ENCODE data around the gene CLDN14. TPM values are rescaled to one million over a fixed set of nuclear protein-coding genes. Genes with fewer than 3 reads are reported as not detected.

The CLDN14 gene
- total RNA-seq, 1 experiment from 2014 or later: not detected

- H2AK5ac ChIP-seq (ENCODE audit: insufficient read length, low read length): no peak overlapping the region
- H2BK20ac ChIP-seq (ENCODE audit: low read depth, low read length, poor library complexity, severe bottlenecking): no peak overlapping the region
- H4K8ac ChIP-seq (replicated peaks; ENCODE audit: insufficient read length, low read depth, low read length): no peak overlapping the region
- no peak overlapping the region for H3K4ac ChIP-seq (ENCODE audit: low read depth, low read length)
- H3K9ac ChIP-seq (ENCODE audit: extremely low read depth, insufficient read length, low read length): no peak overlapping the region
- no peaks in the 10 kb centered on the region for H4K20me1 ChIP-seq (ENCODE audit: control insufficient read depth, insufficient read depth, insufficient read length)
- H2BK12ac ChIP-seq (ENCODE audit: insufficient read length, low read depth, low read length): no peak overlapping the region
- Mint-ChIP-seq H3K27ac (no peak overlapping the region), H3K9me3 (no peaks in the 10 kb centered on the region; a peak in 2 of 5 replicates), H3K4me3 (no peak overlapping the region; a peak in 1 of 5 replicates), H3K4me1 (peaks cover 0 to 12% of the 10 kb centered on the region in 2 experiments; a peak in 2 of 4 replicates), H3K27me3 (ENCODE audit: low read depth) (peaks cover 7% of the 10 kb centered on the region), H3K36me3 (ENCODE audit: insufficient read depth in 1 of 3, low read depth in 3 of 3) (no peaks in the 10 kb centered on the region; a peak in 1 of 7 replicates)
- no peaks in the 10 kb centered on the region for H3K23me2 ChIP-seq (ENCODE audit: insufficient read length, low read depth, low read length, poor library complexity, severe bottlenecking)
- H3K56ac ChIP-seq (ENCODE audit: insufficient read length, low read depth, low read length): no peak overlapping the region
- H4K5ac ChIP-seq (ENCODE audit: insufficient read length, low read depth, low read length): no peak overlapping the region
- H3K27ac ChIP-seq (ENCODE audit: insufficient read length, low read depth, low read length): no peak overlapping the region
- H2BK5ac ChIP-seq (ENCODE audit: insufficient read length, low read length): no peak overlapping the region
- H3K4me1 ChIP-seq (ENCODE audit: insufficient read depth, low read length): no peaks in the 10 kb centered on the region
- H3K9me3 ChIP-seq (ENCODE audit: control insufficient read depth, low read depth, low read length): no peaks in the 10 kb centered on the region
- no peak overlapping the region for H2AFZ ChIP-seq (ENCODE audit: low read length)
- no peak overlapping the region for H3T11ph ChIP-seq (ENCODE audit: low read length)
- WGBS (ENCODE audit: extremely low coverage, insufficient read length, low lambda C conversion rate): no CpG with 5 or more reads among the region's 5 CpGs
- H2BK15ac ChIP-seq (ENCODE audit: low read depth, low read length): no peak overlapping the region
- no peaks in the 10 kb centered on the region for H3K27me3 ChIP-seq (ENCODE audit: insufficient read depth, low read length)
- no peaks in the 10 kb centered on the region for H3K79me1 ChIP-seq (ENCODE audit: insufficient read depth, low read depth, low read length, poor library complexity, severe bottlenecking)
- no peak overlapping the region for H3K23ac ChIP-seq (ENCODE audit: insufficient read length, low read depth, low read length)
- no peak overlapping the region for H4K91ac ChIP-seq (ENCODE audit: insufficient read length, low read depth, low read length)
- H2BK120ac ChIP-seq (ENCODE audit: low read depth, low read length, poor library complexity, severe bottlenecking): no peak overlapping the region
- H3K18ac ChIP-seq (ENCODE audit: insufficient read length, low read depth, low read length): no peak overlapping the region
- H3K14ac ChIP-seq (ENCODE audit: insufficient read depth, low read length): no peak overlapping the region
- no peak overlapping the region for H3K4me2 ChIP-seq (ENCODE audit: insufficient read depth, insufficient read length, low read length)
- TF ChIP-seq CTCF (conservative IDR thresholded peaks at IDR 0.05): no peak
- DNase-seq: no peak
- no peaks in the 10 kb centered on the region for H3K79me2 ChIP-seq (ENCODE audit: insufficient read depth, low read length)
These were observed 33.0 kb upstream of the CLDN14 start for GRCh38 chr21:36512971-36513370.

Measured in H9 (cell line).